CD4-positive, alpha-beta T cell (primary cell): ENCODE measurements around the gene DSCAML1. TPM values are rescaled to one million over a fixed set of nuclear protein-coding genes. Genes with fewer than 3 reads are reported as not detected.

ENCODE experiments used
- ATAC-seq: fragments of 200-7000 bp; cut with Tn5 transposase; one replicate; pipeline ENCODE4 v1.10.0; 2022; ENCODE audit warnings: mild to moderate bottlenecking; ENCODE audit not compliant: poor library complexity
- CTCF ChIA-PET: fragments of 350-600 bp; sonication (Branson Sonifier 250); formaldehyde crosslinking; loops from one replicate; lab custom pipeline; 2021; ENCODE audit warnings: antibody characterized with exemption, inconsistent platforms; lab: Charles Lee
- POLR2A ChIA-PET: fragments of 350-600 bp; sonication (Branson Sonifier 250); formaldehyde crosslinking; loops from one replicate; lab custom pipeline; 2021; ENCODE audit warnings: antibody characterized with exemption, inconsistent platforms; lab: Charles Lee
- DNase-seq, 14 experiments: peaks; one replicate each; pipeline ENCODE4 v3.0.0-alpha.2; 2013 to 2020; ENCODE audit warnings: mixed read lengths in 2 of 14
- H3K27ac ChIP-seq, 2 donors: one replicate each; pipeline versions ENCODE4 v1.5.1 to v1.7.0; 2013; ENCODE audit warnings: low read length in 2 of 2, low read depth in 1 of 2, mild to moderate bottlenecking in 1 of 2
- H3K27me3 ChIP-seq, 2 experiments: 1 replicate in 1 of 2; 2 replicates in 1 of 2; pipeline versions ENCODE4 v1.6.1 to v1.7.0; 2013; ENCODE audit warnings: low read length in 2 of 2, control low read depth in 1 of 2, mild to moderate bottlenecking in 1 of 2, moderate library complexity in 1 of 2; ENCODE audit not compliant: insufficient read depth in 2 of 2, control insufficient read depth in 1 of 2
- H3K36me3 ChIP-seq: one replicate; pipeline ENCODE4 v1.6.1; 2013; ENCODE audit warnings: low read length, control low read depth; ENCODE audit not compliant: insufficient read depth
- H3K4me1 ChIP-seq: one replicate; pipeline ENCODE4 v1.6.1; 2013; ENCODE audit warnings: low read length, control low read depth; ENCODE audit not compliant: insufficient read depth
- H3K4me3 ChIP-seq: one replicate; pipeline ENCODE4 v1.5.1; 2013; ENCODE audit warnings: mild to moderate bottlenecking, low read length, moderate library complexity
- H3K9me3 ChIP-seq, 2 experiments: 1 replicate in 1 of 2; 2 replicates in 1 of 2; pipeline versions ENCODE4 v1.6.1 to v1.7.0; 2013; ENCODE audit warnings: low read length in 2 of 2, mild to moderate bottlenecking in 2 of 2, control low read depth in 1 of 2, moderate library complexity in 1 of 2; ENCODE audit not compliant: control insufficient read depth in 1 of 2, insufficient read depth in 1 of 2
- H3K27ac Mint-ChIP-seq: one replicate; pipeline ENCODE4 v1.8.0; 2020; ENCODE audit warnings: mixed read lengths
- H3K27me3 Mint-ChIP-seq: one replicate; pipeline ENCODE4 v1.8.0; 2021; ENCODE audit warnings: mixed read lengths
- H3K36me3 Mint-ChIP-seq: one replicate; pipeline ENCODE4 v1.8.0; 2021; ENCODE audit warnings: low read depth, mixed read lengths
- H3K4me1 Mint-ChIP-seq: one replicate; pipeline ENCODE4 v1.8.0; 2021; ENCODE audit warnings: low read depth, mixed read lengths
- H3K4me3 Mint-ChIP-seq: one replicate; pipeline ENCODE4 v1.8.0; 2020; ENCODE audit warnings: mild to moderate bottlenecking, mixed read lengths
- H3K9me3 Mint-ChIP-seq: one replicate; pipeline ENCODE4 v1.8.0; 2020; ENCODE audit warnings: mixed read lengths
- CTCF ChIP-seq: fragments of 200-600 bp; IDR thresholded peaks from one replicate; pipeline ENCODE4 v1.8.0; 2022; ENCODE audit warnings: antibody characterized with exemption, mild to moderate bottlenecking
- intact Hi-C, 2 experiments: fragments of 100-400 bp; cut with DNase I in 1 of 2; cut with micrococcal nuclease in 1 of 2; formaldehyde crosslinking; loops; one replicate each; pipeline versions ENCODE4 v1.15.1 to v1.9.0; 2023 to 2025; cut with DNase I, micrococcal nuclease
- total RNA-seq, 174 experiments: library from RNA in 2 of 174; stranded (reverse) in 2 of 174; gene quantifications; one replicate each; pipeline ENCODE4 v1.2.3 and lab custom pipeline; 2021 to 2026

The DSCAML1 gene
- total RNA-seq, 2 experiments from 2014 or later, result 0.22 to 0.61 TPM

GRCh38 chr11:117842131-117842941 lies 45.3 kb upstream of the DSCAML1 start:
- ATAC-seq, result no peak
- no peaks in the 10 kb centered on the region for H3K27me3 ChIP-seq
- no peaks in the 10 kb centered on the region for H3K36me3 ChIP-seq
- Mint-ChIP-seq H3K4me1 (no peaks in the 10 kb centered on the region), H3K27ac (no peak overlapping the region), H3K9me3 (no peaks in the 10 kb centered on the region), H3K27me3 (no peaks in the 10 kb centered on the region), H3K36me3 (no peaks in the 10 kb centered on the region), H3K4me3 (no peak overlapping the region)
- no peaks in the 10 kb centered on the region for H3K9me3 ChIP-seq
- peaks cover 18% of the 10 kb centered on the region for H3K4me1 ChIP-seq
- intact Hi-C loops, result loop anchor here in 1 of 2 experiments (10.0 kb wide), 1 partner anchor 332 kb away; the partner anchor contains the start of gene SCN2B
- DNase-seq, result peak in 3 of 14 experiments; percentile 12 to 76 (median 66)
- TF ChIP-seq CTCF, result no peak
- CTCF ChIA-PET, result interaction anchor here (0.9 to 3.8 kb wide), 6 partner anchors 19 to 211 kb away, joined by 3 to 33 read pairs (median 10); no protein-coding TSS in a partner anchor
- POLR2A ChIA-PET, result interaction anchor here (0.9 to 1.9 kb wide), 2 partner anchors 108 to 203 kb away, joined by 3 to 5 read pairs; no protein-coding TSS in a partner anchor
- H3K27ac ChIP-seq, result peak overlapping the region in 1 of 2 donors; percentile 55
- H3K4me3 ChIP-seq, result no peak overlapping the region

GRCh38 chr11:117841551-117842031 lies 44.6 kb upstream of the DSCAML1 start:
- ChIA-PET CTCF (interaction anchor here (1.2 to 3.8 kb wide), 3 partner anchors 34 to 212 kb away, joined by 5 to 33 read pairs (median 26); no protein-coding TSS in a partner anchor), POLR2A (interaction anchor here (0.9 kb wide), 1 partner anchor 109 kb away, joined by 3 read pairs; no protein-coding TSS in a partner anchor)
- no peak for TF ChIP-seq CTCF
- Histone ChIP-seq H3K27ac (no peak overlapping the region), H3K9me3 (no peaks in the 10 kb centered on the region), H3K27me3 (no peaks in the 10 kb centered on the region), H3K4me1 (peaks cover 18% of the 10 kb centered on the region), H3K36me3 (no peaks in the 10 kb centered on the region), H3K4me3 (no peak overlapping the region)
- no peaks in the 10 kb centered on the region for H3K4me1 Mint-ChIP-seq
- H3K27ac Mint-ChIP-seq, result no peak overlapping the region
- H3K4me3 Mint-ChIP-seq, result no peak overlapping the region
- intact Hi-C loops, result loop anchor here in 1 of 2 experiments (10.0 kb wide), 1 partner anchor 333 kb away; the partner anchor contains the start of gene SCN2B
- H3K27me3 Mint-ChIP-seq, result no peaks in the 10 kb centered on the region
- DNase-seq (peak in 1 of 14 experiments; percentile 33), ATAC-seq (no peak)
- no peaks in the 10 kb centered on the region for H3K9me3 Mint-ChIP-seq
- H3K36me3 Mint-ChIP-seq, result no peaks in the 10 kb centered on the region

GRCh38 chr11:117840881-117841550 lies 44.0 kb upstream of the DSCAML1 start:
- no peaks in the 10 kb centered on the region for H3K27me3 ChIP-seq
- intact Hi-C loops, result loop anchor here in 1 of 2 experiments (10.0 kb wide), 1 partner anchor 334 kb away; the partner anchor contains the start of gene SCN2B
- Mint-ChIP-seq H3K36me3 (no peaks in the 10 kb centered on the region), H3K27ac (no peak overlapping the region), H3K27me3 (no peaks in the 10 kb centered on the region), H3K4me1 (no peaks in the 10 kb centered on the region), H3K9me3 (no peaks in the 10 kb centered on the region), H3K4me3 (no peak overlapping the region)
- no peaks in the 10 kb centered on the region for H3K36me3 ChIP-seq
- no peak overlapping the region for H3K27ac ChIP-seq
- no peaks in the 10 kb centered on the region for H3K9me3 ChIP-seq
- TF ChIP-seq CTCF, result no peak
- ATAC-seq (no peak), DNase-seq (peak in 1 of 14 experiments; percentile 12)
- peaks cover 18% of the 10 kb centered on the region for H3K4me1 ChIP-seq
- POLR2A ChIA-PET, result no interaction called here
- no peak overlapping the region for H3K4me3 ChIP-seq
- CTCF ChIA-PET, result interaction anchor here (3.6 kb wide), 1 partner anchor 106 kb away, joined by 26 read pairs; no protein-coding TSS in a partner anchor
